ENCODE data around the gene FSCN2. TPM values are rescaled to one million over a fixed set of nuclear protein-coding genes. Genes with fewer than 3 reads are reported as not detected.

FSCN2 gene
- polyA plus RNA-seq, 4 donors: 1.2 to 1.3 TPM; not detected in 2

GRCh38 chr17:81544281-81544974 lies 16.3 kb downstream of the FSCN2 start:
- Histone ChIP-seq H3K4me1 (ENCODE audit: control insufficient read depth in 3 of 3, insufficient read depth in 2 of 3, low read depth in 1 of 3, low read length in 2 of 3) (no peaks in the 10 kb centered on the region), H3K4me3 (ENCODE audit: low read depth in 1 of 3, low read length in 3 of 3) (no peak overlapping the region), H3K36me3 (ENCODE audit: control insufficient read depth in 3 of 3, insufficient read depth in 2 of 3, low read depth in 1 of 3, low read length in 3 of 3) (peaks cover 7 to 94% (median 10%) of the 10 kb centered on the region in 3 donors), H3K9me3 (ENCODE audit: control insufficient read depth in 2 of 2, insufficient read depth in 1 of 2, low read depth in 1 of 2, low read length in 1 of 2) (no peaks in the 10 kb centered on the region), H3K27me3 (ENCODE audit: control insufficient read depth in 3 of 3, insufficient read depth in 3 of 3, low read length in 3 of 3) (no peaks in the 10 kb centered on the region), H3K27ac (ENCODE audit: low read depth in 1 of 3, low read length in 2 of 3) (no peak overlapping the region)
- FAIRE-seq (no peak), DNase-seq (no peak)
- 90 to 92% (median 91%) methylated on average over 15 to 16 of the region's 16 CpGs for WGBS, 3 donors

GRCh38 chr17:81545160-81545949 lies 17.2 kb downstream of the FSCN2 start:
- Histone ChIP-seq H3K4me3 (ENCODE audit: low read depth in 1 of 3, low read length in 3 of 3) (no peak overlapping the region), H3K36me3 (ENCODE audit: control insufficient read depth in 3 of 3, insufficient read depth in 2 of 3, low read depth in 1 of 3, low read length in 3 of 3) (peaks cover 7 to 94% (median 7%) of the 10 kb centered on the region in 3 donors), H3K9me3 (ENCODE audit: control insufficient read depth in 2 of 2, insufficient read depth in 1 of 2, low read depth in 1 of 2, low read length in 1 of 2) (no peaks in the 10 kb centered on the region), H3K27me3 (ENCODE audit: control insufficient read depth in 3 of 3, insufficient read depth in 3 of 3, low read length in 3 of 3) (no peaks in the 10 kb centered on the region), H3K27ac (ENCODE audit: low read depth in 1 of 3, low read length in 2 of 3) (no peak overlapping the region), H3K4me1 (ENCODE audit: control insufficient read depth in 3 of 3, insufficient read depth in 2 of 3, low read depth in 1 of 3, low read length in 2 of 3) (no peaks in the 10 kb centered on the region)
- WGBS, 3 donors: 91 to 93% (median 92%) methylated on average over 23 to 24 of the region's 24 CpGs
- no peak for FAIRE-seq
- no peak for DNase-seq

- Histone ChIP-seq H3K4me1 (ENCODE audit: control insufficient read depth in 3 of 3, insufficient read depth in 2 of 3, low read depth in 1 of 3, low read length in 2 of 3) (peaks cover 0 to 8% (median 3%) of the 10 kb centered on the region in 3 donors), H3K36me3 (ENCODE audit: control insufficient read depth in 3 of 3, insufficient read depth in 2 of 3, low read depth in 1 of 3, low read length in 3 of 3) (peaks cover 7 to 90% (median 7%) of the 10 kb centered on the region in 3 donors), H3K4me3 (ENCODE audit: low read depth in 1 of 3, low read length in 3 of 3) (no peak overlapping the region), H3K27me3 (ENCODE audit: control insufficient read depth in 3 of 3, insufficient read depth in 3 of 3, low read length in 3 of 3) (no peaks in the 10 kb centered on the region), H3K27ac (ENCODE audit: low read depth in 1 of 3, low read length in 2 of 3) (no peak overlapping the region), H3K9me3 (ENCODE audit: control insufficient read depth in 2 of 2, insufficient read depth in 1 of 2, low read depth in 1 of 2, low read length in 1 of 2) (no peaks in the 10 kb centered on the region)
- FAIRE-seq (no peak), DNase-seq (no peak)
- WGBS, 3 donors: 82 to 89% (median 88%) methylated on average over 33 to 36 of the region's 36 CpGs
These were observed 18.9 kb downstream of the FSCN2 start for GRCh38 chr17:81546906-81547613.

- peaks cover 0 to 8% (median 3%) of the 10 kb centered on the region in 3 donors for H3K4me1 ChIP-seq (ENCODE audit: control insufficient read depth in 3 of 3, insufficient read depth in 2 of 3, low read depth in 1 of 3, low read length in 2 of 3)
- no peak overlapping the region for H3K4me3 ChIP-seq (ENCODE audit: low read depth in 1 of 3, low read length in 3 of 3)
- H3K36me3 ChIP-seq (ENCODE audit: control insufficient read depth in 3 of 3, insufficient read depth in 2 of 3, low read depth in 1 of 3, low read length in 3 of 3): peaks cover 7 to 85% (median 7%) of the 10 kb centered on the region in 3 donors
- H3K27me3 ChIP-seq (ENCODE audit: control insufficient read depth in 3 of 3, insufficient read depth in 3 of 3, low read length in 3 of 3): no peaks in the 10 kb centered on the region
- 81 to 90% (median 90%) methylated on average over 14 of the region's 14 CpGs for WGBS, 3 donors
- no peak overlapping the region for H3K27ac ChIP-seq (ENCODE audit: low read depth in 1 of 3, low read length in 2 of 3)
- no peaks in the 10 kb centered on the region for H3K9me3 ChIP-seq (ENCODE audit: control insufficient read depth in 2 of 2, insufficient read depth in 1 of 2, low read depth in 1 of 2, low read length in 1 of 2)
- DNase-seq (no peak), FAIRE-seq (no peak)
These were observed 19.4 kb downstream of the FSCN2 start for GRCh38 chr17:81547614-81547982.

GRCh38 chr17:81549031-81549557 lies 20.9 kb downstream of the FSCN2 start:
- no peaks in the 10 kb centered on the region for H3K9me3 ChIP-seq (ENCODE audit: control insufficient read depth in 2 of 2, insufficient read depth in 1 of 2, low read depth in 1 of 2, low read length in 1 of 2)

GRCh38 chr17:81549826-81550225 lies 21.6 kb downstream of the FSCN2 start:
- DNase-seq (no peak), FAIRE-seq (no peak)
- Histone ChIP-seq H3K36me3 (ENCODE audit: control insufficient read depth in 3 of 3, insufficient read depth in 2 of 3, low read depth in 1 of 3, low read length in 3 of 3) (peaks cover 3 to 70% (median 7%) of the 10 kb centered on the region in 3 donors), H3K9me3 (ENCODE audit: control insufficient read depth in 2 of 2, insufficient read depth in 1 of 2, low read depth in 1 of 2, low read length in 1 of 2) (no peaks in the 10 kb centered on the region), H3K4me3 (ENCODE audit: low read depth in 1 of 3, low read length in 3 of 3) (no peak overlapping the region), H3K27ac (ENCODE audit: low read depth in 1 of 3, low read length in 2 of 3) (no peak overlapping the region), H3K27me3 (ENCODE audit: control insufficient read depth in 3 of 3, insufficient read depth in 3 of 3, low read length in 3 of 3) (no peaks in the 10 kb centered on the region), H3K4me1 (ENCODE audit: control insufficient read depth in 3 of 3, insufficient read depth in 2 of 3, low read depth in 1 of 3, low read length in 2 of 3) (peaks cover 8 to 20% (median 8%) of the 10 kb centered on the region in 3 donors)
- WGBS, 3 donors: 92 to 98% (median 96%) methylated on average over 8 of the region's 8 CpGs

More at GRCh38 chr17:81549031-81549557, 20.9 kb downstream of the FSCN2 start:
- Histone ChIP-seq H3K4me3 (ENCODE audit: low read depth in 1 of 3, low read length in 3 of 3) (no peak overlapping the region), H3K27me3 (ENCODE audit: control insufficient read depth in 3 of 3, insufficient read depth in 3 of 3, low read length in 3 of 3) (no peaks in the 10 kb centered on the region), H3K36me3 (ENCODE audit: control insufficient read depth in 3 of 3, insufficient read depth in 2 of 3, low read depth in 1 of 3, low read length in 3 of 3) (peaks cover 7 to 73% (median 7%) of the 10 kb centered on the region in 3 donors), H3K27ac (ENCODE audit: low read depth in 1 of 3, low read length in 2 of 3) (no peak overlapping the region), H3K4me1 (ENCODE audit: control insufficient read depth in 3 of 3, insufficient read depth in 2 of 3, low read depth in 1 of 3, low read length in 2 of 3) (peaks cover 8 to 17% (median 8%) of the 10 kb centered on the region in 3 donors)
- 86 to 90% (median 89%) methylated on average over 15 to 16 of the region's 16 CpGs for WGBS, 3 donors
- FAIRE-seq (no peak), DNase-seq (no peak)

GRCh38 chr17:81550285-81550684 lies 22.1 kb downstream of the FSCN2 start:
- H3K9me3 ChIP-seq (ENCODE audit: control insufficient read depth in 2 of 2, insufficient read depth in 1 of 2, low read depth in 1 of 2, low read length in 1 of 2): no peaks in the 10 kb centered on the region
- H3K4me1 ChIP-seq (ENCODE audit: control insufficient read depth in 3 of 3, insufficient read depth in 2 of 3, low read depth in 1 of 3, low read length in 2 of 3): peaks cover 8 to 22% (median 8%) of the 10 kb centered on the region in 3 donors
- H3K36me3 ChIP-seq (ENCODE audit: control insufficient read depth in 3 of 3, insufficient read depth in 2 of 3, low read depth in 1 of 3, low read length in 3 of 3): peaks cover 3 to 65% (median 5%) of the 10 kb centered on the region in 3 donors
- no peak overlapping the region for H3K4me3 ChIP-seq (ENCODE audit: low read depth in 1 of 3, low read length in 3 of 3)
- FAIRE-seq: no peak
- DNase-seq: no peak
- H3K27ac ChIP-seq (ENCODE audit: low read depth in 1 of 3, low read length in 2 of 3): no peak overlapping the region
- WGBS, 3 donors: 92 to 97% (median 94%) methylated on average over 15 of the region's 15 CpGs
- no peaks in the 10 kb centered on the region for H3K27me3 ChIP-seq (ENCODE audit: control insufficient read depth in 3 of 3, insufficient read depth in 3 of 3, low read length in 3 of 3)
